ENCODE results near the gene VPS45. TPM values are rescaled to one million over a fixed set of nuclear protein-coding genes. Genes with fewer than 3 reads are reported as not detected.
"Not testable (repeated sequence)": the region's sequence is repeated elsewhere in the genome, so short reads cannot be mapped to it uniquely, and the experiment has no call there.

The VPS45 gene
- total RNA-seq, 1 experiment from 2014 or later, result 47.8 TPM

DNA sequence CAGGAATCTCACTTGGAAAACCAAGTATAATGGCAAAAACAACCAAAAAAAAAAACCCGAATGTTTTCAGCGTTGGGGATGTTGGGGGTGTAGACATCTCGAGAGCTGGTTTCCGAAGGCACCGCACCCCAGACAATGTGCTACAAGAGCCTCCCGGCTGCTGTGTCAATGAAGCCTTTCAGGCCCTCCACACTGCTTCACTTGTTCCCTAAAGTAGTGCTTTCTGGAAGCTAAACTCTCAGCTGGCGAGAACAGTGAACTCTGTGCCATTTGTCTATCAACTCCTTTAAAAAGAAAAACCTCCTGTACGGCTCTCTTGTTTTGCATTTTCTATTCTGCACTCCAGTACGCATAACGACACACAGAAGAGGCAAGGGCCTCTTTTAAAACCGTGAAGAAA is 114.7 kb downstream of the VPS45 start:
- intact Hi-C loops (cut with micrococcal nuclease), result loop anchor here (10.0 kb wide), 1 partner anchor 287 kb away; the partner anchor contains the start of gene BOLA1
- Histone ChIP-seq H3K4me1 (ENCODE audit: insufficient read depth, low read length) (peaks cover 11% of the 10 kb centered on the region), H3K27me3 (ENCODE audit: low read length) (no peaks in the 10 kb centered on the region), H3K27ac (ENCODE audit: low read length) (no peak overlapping the region), H3F3A (ENCODE audit: low read length, unreplicated experiment) (no peaks in the 10 kb centered on the region), H3K4me2 (ENCODE audit: low read length) (no peak overlapping the region), H3K79me2 (ENCODE audit: low read length) (no peaks in the 10 kb centered on the region), H4K20me1 (ENCODE audit: low read length) (no peaks in the 10 kb centered on the region), H3K9ac (ENCODE audit: low read length) (no peak overlapping the region), H3K9me2 (replicated peaks; ENCODE audit: low read length) (no peaks in the 10 kb centered on the region), H2AFZ (ENCODE audit: low read length) (no peak overlapping the region), H3K4me3 (ENCODE audit: low read length) (no peak overlapping the region), H3K36me3 (ENCODE audit: low read depth, low read length) (no peaks in the 10 kb centered on the region), H3K9me3 (ENCODE audit: low read length) (no peaks in the 10 kb centered on the region)
- CTCF ChIA-PET, result interaction anchor here (0.6 kb wide), 1 partner anchor 9 kb away, joined by 5 read pairs; no protein-coding TSS in a partner anchor
- DNase-seq, result no peak
- no peak for ATAC-seq
- BruUV-seq (replicated peaks), result no TSS peak
- TF ChIP-seq EZH2 (IDR thresholded peaks at IDR 0.05; ENCODE audit: low read length, unreplicated experiment) (no peak), EZH2phosphoT487 (IDR thresholded peaks at IDR 0.05; ENCODE audit: borderline replicate concordance, low read length) (no peak)
- TF ChIP-seq, protein P1, sequence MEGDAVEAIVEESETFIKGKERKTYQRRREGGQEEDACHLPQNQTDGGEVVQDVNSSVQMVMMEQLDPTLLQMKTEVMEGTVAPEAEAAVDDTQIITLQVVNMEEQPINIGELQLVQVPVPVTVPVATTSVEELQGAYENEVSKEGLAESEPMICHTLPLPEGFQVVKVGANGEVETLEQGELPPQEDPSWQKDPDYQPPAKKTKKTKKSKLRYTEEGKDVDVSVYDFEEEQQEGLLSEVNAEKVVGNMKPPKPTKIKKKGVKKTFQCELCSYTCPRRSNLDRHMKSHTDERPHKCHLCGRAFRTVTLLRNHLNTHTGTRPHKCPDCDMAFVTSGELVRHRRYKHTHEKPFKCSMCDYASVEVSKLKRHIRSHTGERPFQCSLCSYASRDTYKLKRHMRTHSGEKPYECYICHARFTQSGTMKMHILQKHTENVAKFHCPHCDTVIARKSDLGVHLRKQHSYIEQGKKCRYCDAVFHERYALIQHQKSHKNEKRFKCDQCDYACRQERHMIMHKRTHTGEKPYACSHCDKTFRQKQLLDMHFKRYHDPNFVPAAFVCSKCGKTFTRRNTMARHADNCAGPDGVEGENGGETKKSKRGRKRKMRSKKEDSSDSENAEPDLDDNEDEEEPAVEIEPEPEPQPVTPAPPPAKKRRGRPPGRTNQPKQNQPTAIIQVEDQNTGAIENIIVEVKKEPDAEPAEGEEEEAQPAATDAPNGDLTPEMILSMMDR (conservative IDR thresholded peaks at IDR 0.05; ENCODE audit: low read depth, low read length), result no peak
- POLR2A ChIA-PET (ENCODE audit: unreplicated experiment), result no interaction called here

DNA sequence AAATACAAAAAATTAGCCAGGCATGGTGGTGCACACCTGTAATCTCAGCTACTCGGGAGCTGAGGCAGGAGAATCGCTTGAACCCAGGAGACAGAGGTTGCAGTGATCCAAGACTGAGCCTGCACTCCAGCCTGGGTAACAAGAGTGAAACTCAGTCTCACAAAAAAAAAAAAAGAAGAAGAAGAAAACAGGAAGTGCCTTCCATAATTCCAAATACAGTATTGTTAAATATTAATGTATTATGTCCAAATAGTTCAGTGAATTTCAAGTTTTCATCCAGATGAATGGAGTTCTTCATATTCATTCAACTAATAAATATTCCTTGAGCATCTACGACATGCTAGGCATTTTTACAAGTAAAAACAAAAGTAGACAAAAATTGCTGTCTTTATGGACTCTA is 115.5 kb downstream of the VPS45 start:
- no peaks in the 10 kb centered on the region for H4K20me1 ChIP-seq (ENCODE audit: low read length)
- no TSS peak for BruUV-seq (replicated peaks)
- H3F3A ChIP-seq (ENCODE audit: low read length, unreplicated experiment), result no peaks in the 10 kb centered on the region
- POLR2A ChIA-PET (ENCODE audit: unreplicated experiment), result no interaction called here
- H3K79me2 ChIP-seq (ENCODE audit: low read length), result no peaks in the 10 kb centered on the region
- no peak overlapping the region for H2AFZ ChIP-seq (ENCODE audit: low read length)
- CTCF ChIA-PET, result no interaction called here
- TF ChIP-seq EZH2phosphoT487 (IDR thresholded peaks at IDR 0.05; ENCODE audit: borderline replicate concordance, low read length) (no peak), EZH2 (IDR thresholded peaks at IDR 0.05; ENCODE audit: low read length, unreplicated experiment) (no peak)
- TF ChIP-seq, protein P1 (conservative IDR thresholded peaks at IDR 0.05; ENCODE audit: low read depth, low read length), result no peak
- H3K9ac ChIP-seq (ENCODE audit: low read length), result no peak overlapping the region
- no peaks in the 10 kb centered on the region for H3K9me2 ChIP-seq (replicated peaks; ENCODE audit: low read length)
- H3K4me1 ChIP-seq (ENCODE audit: insufficient read depth, low read length), result peaks cover 15% of the 10 kb centered on the region
- no peaks in the 10 kb centered on the region for H3K9me3 ChIP-seq (ENCODE audit: low read length)
- intact Hi-C loops (cut with micrococcal nuclease), result loop anchor here (10.0 kb wide), 1 partner anchor 288 kb away; the partner anchor contains the start of gene BOLA1
- H3K27ac ChIP-seq (ENCODE audit: low read length), result no peak overlapping the region
- ATAC-seq, result no peak
- H3K36me3 ChIP-seq (ENCODE audit: low read depth, low read length), result no peaks in the 10 kb centered on the region
- H3K4me3 ChIP-seq (ENCODE audit: low read length), result no peak overlapping the region
- no peaks in the 10 kb centered on the region for H3K27me3 ChIP-seq (ENCODE audit: low read length)
- H3K4me2 ChIP-seq (ENCODE audit: low read length), result no peak overlapping the region
- DNase-seq, result no peak

DNA sequence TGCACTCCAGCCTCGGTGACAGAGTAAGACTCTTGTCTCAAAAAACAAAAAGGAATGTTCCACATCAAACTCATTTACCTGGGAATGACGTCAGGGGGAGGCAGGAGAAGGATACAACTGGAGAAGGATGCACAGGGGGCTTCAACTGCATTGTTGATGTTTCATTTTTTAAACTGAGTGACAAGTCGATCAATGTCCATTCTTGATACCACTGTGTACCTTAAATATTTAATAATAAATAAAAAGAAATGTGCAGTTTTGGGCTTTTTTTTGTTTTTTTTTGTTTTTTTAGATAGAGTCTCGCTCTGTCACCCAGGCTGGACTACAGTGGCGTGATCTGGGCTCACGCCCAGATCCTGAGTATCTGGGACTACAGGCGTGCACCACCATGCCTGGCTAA is 117.9 kb downstream of the VPS45 start:
- no peak for ATAC-seq
- peaks cover 15% of the 10 kb centered on the region for H3K4me1 ChIP-seq (ENCODE audit: insufficient read depth, low read length)
- CTCF ChIA-PET, result no interaction called here
- H3K27ac ChIP-seq (ENCODE audit: low read length), result peak overlapping the region; percentile 54; the same call in 1 of the 2 replicates
- no peaks in the 10 kb centered on the region for H4K20me1 ChIP-seq (ENCODE audit: low read length)
- no peak for TF ChIP-seq EZH2 (IDR thresholded peaks at IDR 0.05; ENCODE audit: low read length, unreplicated experiment)
- TF ChIP-seq, protein P1 (conservative IDR thresholded peaks at IDR 0.05; ENCODE audit: low read depth, low read length), result no peak
- TF ChIP-seq EZH2phosphoT487 (IDR thresholded peaks at IDR 0.05; ENCODE audit: borderline replicate concordance, low read length), result no peak
- no peak overlapping the region for H3K4me2 ChIP-seq (ENCODE audit: low read length)
- no peak overlapping the region for H3K9ac ChIP-seq (ENCODE audit: low read length)
- H3K36me3 ChIP-seq (ENCODE audit: low read depth, low read length), result no peaks in the 10 kb centered on the region
- intact Hi-C loops (cut with micrococcal nuclease), result loop anchor here (10.0 kb wide), 1 partner anchor 291 kb away; the partner anchor contains the start of gene BOLA1
- POLR2A ChIA-PET (ENCODE audit: unreplicated experiment), result no interaction called here
- no peaks in the 10 kb centered on the region for H3K9me3 ChIP-seq (ENCODE audit: low read length)
- no peaks in the 10 kb centered on the region for H3K27me3 ChIP-seq (ENCODE audit: low read length)
- no TSS peak for BruUV-seq (replicated peaks)
- H3K4me3 ChIP-seq (ENCODE audit: low read length), result no peak overlapping the region
- no peaks in the 10 kb centered on the region for H3K79me2 ChIP-seq (ENCODE audit: low read length)
- no peaks in the 10 kb centered on the region for H3F3A ChIP-seq (ENCODE audit: low read length, unreplicated experiment)
- DNase-seq, result no peak
- H2AFZ ChIP-seq (ENCODE audit: low read length), result no peak overlapping the region; the same call in 1 of the 2 replicates
- no peaks in the 10 kb centered on the region for H3K9me2 ChIP-seq (replicated peaks; ENCODE audit: low read length)

DNA sequence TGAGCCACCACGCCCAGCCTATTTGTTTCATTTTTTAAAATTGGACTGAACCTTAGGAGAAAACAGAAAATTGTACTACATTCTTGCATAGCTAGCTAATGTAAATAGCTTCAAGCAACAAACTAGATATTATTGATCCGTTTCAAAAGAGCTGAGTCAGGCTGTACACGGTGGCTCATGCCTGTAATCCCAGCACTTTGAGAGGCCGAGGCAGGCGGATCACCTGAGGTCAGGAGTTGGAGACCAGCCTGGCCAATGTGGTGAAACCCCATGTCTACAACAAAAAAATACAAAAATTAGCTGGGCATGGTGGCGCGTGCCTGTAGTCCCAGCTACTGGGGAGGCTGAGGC is 118.8 kb downstream of the VPS45 start:
- H3K79me2 ChIP-seq (ENCODE audit: low read length); H3K9me2 ChIP-seq (replicated peaks; ENCODE audit: low read length); H4K20me1 ChIP-seq (ENCODE audit: low read length); H3K36me3 ChIP-seq (ENCODE audit: low read depth, low read length); BruUV-seq (replicated peaks); H3F3A ChIP-seq (ENCODE audit: low read length, unreplicated experiment); H3K9me3 ChIP-seq (ENCODE audit: low read length); H3K27me3 ChIP-seq (ENCODE audit: low read length): not testable (repeated sequence)
- Histone ChIP-seq H3K4me1 (ENCODE audit: insufficient read depth, low read length) (peaks cover 15% of the 10 kb centered on the region), H3K27ac (ENCODE audit: low read length) (peak overlapping the region; percentile 54), H3K4me3 (ENCODE audit: low read length) (peak overlapping the region; percentile 36; the same call in 1 of the 2 replicates), H3K4me2 (ENCODE audit: low read length) (peak overlapping the region; percentile 73), H2AFZ (ENCODE audit: low read length) (peak overlapping the region; percentile 79), H3K9ac (ENCODE audit: low read length) (0 out of 2 replicates have a peak overlapping the region, but pooled peaks have one; percentile 17)
- POLR2A ChIA-PET (ENCODE audit: unreplicated experiment), result interaction anchor here (0.6 kb wide), 1 partner anchor 345 kb away, joined by 6 read pairs; no protein-coding TSS in a partner anchor
- intact Hi-C loops (cut with micrococcal nuclease), result loop anchor here (10.0 kb wide), 1 partner anchor 292 kb away; the partner anchor contains the start of gene BOLA1
- DNase-seq (peak; percentile 57), ATAC-seq (peak; percentile 69)
- CTCF ChIA-PET, result interaction anchor here (0.6 to 1.2 kb wide), 6 partner anchors 17 to 299 kb away, joined by 3 to 20 read pairs (median 4); partner anchors contain the start of gene MTMR11

Data from PC-3 (cell line).